ENCODE data around the gene BBS7. TPM values are rescaled to one million over a fixed set of nuclear protein-coding genes. Genes with fewer than 3 reads are reported as not detected.
A peak's percentile ranks its signal among the peaks of the same experiment; 100 is the strongest.

Gene BBS7
- total and polyA plus RNA-seq, 10 of the 15 experiments (the other 5 are each of a cell fraction or from before 2014, with no cell fraction given), result 5.2 to 15.2 (median 9.0) TPM

GRCh38 chr4:121788896-121789295 is 81.4 kb downstream of the BBS7 start (continued):
- no peak for TF ChIP-seq YBX1 (IDR thresholded peaks at IDR 0.05)
- TF ChIP-seq TCF3 (IDR thresholded peaks at IDR 0.05; ENCODE audit: borderline replicate concordance, insufficient read depth, low read depth, low read length), result no peak
- TF ChIP-seq SUPT20H (IDR thresholded peaks at IDR 0.05; ENCODE audit: borderline replicate concordance, control insufficient read depth, low read depth, low read length), result no peak
- no peak for TF ChIP-seq FOS (IDR thresholded peaks at IDR 0.05; ENCODE audit: borderline replicate concordance, extremely low read depth, insufficient read length)
- no peak for TF ChIP-seq JUND (IDR thresholded peaks at IDR 0.05; ENCODE audit: low read depth, low read length)
- TF ChIP-seq SIN3A (IDR thresholded peaks at IDR 0.05; ENCODE audit: low read depth, low read length), result no peak
- TF ChIP-seq, protein P1, sequence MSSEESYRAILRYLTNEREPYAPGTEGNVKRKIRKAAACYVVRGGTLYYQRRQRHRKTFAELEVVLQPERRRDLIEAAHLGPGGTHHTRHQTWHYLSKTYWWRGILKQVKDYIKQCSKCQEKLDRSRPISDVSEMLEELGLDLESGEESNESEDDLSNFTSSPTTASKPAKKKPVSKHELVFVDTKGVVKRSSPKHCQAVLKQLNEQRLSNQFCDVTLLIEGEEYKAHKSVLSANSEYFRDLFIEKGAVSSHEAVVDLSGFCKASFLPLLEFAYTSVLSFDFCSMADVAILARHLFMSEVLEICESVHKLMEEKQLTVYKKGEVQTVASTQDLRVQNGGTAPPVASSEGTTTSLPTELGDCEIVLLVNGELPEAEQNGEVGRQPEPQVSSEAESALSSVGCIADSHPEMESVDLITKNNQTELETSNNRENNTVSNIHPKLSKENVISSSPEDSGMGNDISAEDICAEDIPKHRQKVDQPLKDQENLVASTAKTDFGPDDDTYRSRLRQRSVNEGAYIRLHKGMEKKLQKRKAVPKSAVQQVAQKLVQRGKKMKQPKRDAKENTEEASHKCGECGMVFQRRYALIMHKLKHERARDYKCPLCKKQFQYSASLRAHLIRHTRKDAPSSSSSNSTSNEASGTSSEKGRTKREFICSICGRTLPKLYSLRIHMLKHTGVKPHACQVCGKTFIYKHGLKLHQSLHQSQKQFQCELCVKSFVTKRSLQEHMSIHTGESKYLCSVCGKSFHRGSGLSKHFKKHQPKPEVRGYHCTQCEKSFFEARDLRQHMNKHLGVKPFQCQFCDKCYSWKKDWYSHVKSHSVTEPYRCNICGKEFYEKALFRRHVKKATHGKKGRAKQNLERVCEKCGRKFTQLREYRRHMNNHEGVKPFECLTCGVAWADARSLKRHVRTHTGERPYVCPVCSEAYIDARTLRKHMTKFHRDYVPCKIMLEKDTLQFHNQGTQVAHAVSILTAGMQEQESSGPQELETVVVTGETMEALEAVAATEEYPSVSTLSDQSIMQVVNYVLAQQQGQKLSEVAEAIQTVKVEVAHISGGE (CRISPR knock-in tag; IDR thresholded peaks at IDR 0.05), result no peak
- no peak for TF ChIP-seq ZNF622 (IDR thresholded peaks at IDR 0.05)
- no peak for TF ChIP-seq MXI1 (IDR thresholded peaks at IDR 0.05; ENCODE audit: low read depth, low read length)
- TF ChIP-seq SREBF2 (IDR thresholded peaks at IDR 0.05; ENCODE audit: low read length), result no peak
- TF ChIP-seq MTA2 (IDR thresholded peaks at IDR 0.05; ENCODE audit: low read depth), result no peak
- no peak for TF ChIP-seq KDM1A (IDR thresholded peaks at IDR 0.05; ENCODE audit: borderline replicate concordance)
- TF ChIP-seq FOXM1 (IDR thresholded peaks at IDR 0.05; ENCODE audit: low read depth, low read length), result peak; percentile 24; the same call in 1 of the 2 replicates
- no peak for TF ChIP-seq TARDBP (IDR thresholded peaks at IDR 0.05; ENCODE audit: borderline replicate concordance)
- no peak for TF ChIP-seq MYB (IDR thresholded peaks at IDR 0.05; ENCODE audit: borderline replicate concordance, low read depth, low read length)
- TF ChIP-seq BHLHE40 (IDR thresholded peaks at IDR 0.05; ENCODE audit: borderline replicate concordance in 1 of 2, low read depth in 2 of 2, low read length in 1 of 2), result no peak
- no peak for TF ChIP-seq IRF3 (IDR thresholded peaks at IDR 0.05)
- no peak for TF ChIP-seq RBBP5 (conservative IDR thresholded peaks at IDR 0.05)
- TF ChIP-seq ZSCAN29 (IDR thresholded peaks at IDR 0.05), result no peak
- no peak for TF ChIP-seq CEBPZ (IDR thresholded peaks at IDR 0.05; ENCODE audit: low read depth, low read length)
- no peak for TF ChIP-seq TCF7 (IDR thresholded peaks at IDR 0.05; ENCODE audit: borderline replicate concordance)
- no peak for TF ChIP-seq SMARCA5 (IDR thresholded peaks at IDR 0.05)
- TF ChIP-seq CEBPB (IDR thresholded peaks at IDR 0.05; ENCODE audit: borderline replicate concordance in 1 of 2, low read depth in 2 of 2, low read length in 2 of 2), result no peak
- TF ChIP-seq, protein P2, sequence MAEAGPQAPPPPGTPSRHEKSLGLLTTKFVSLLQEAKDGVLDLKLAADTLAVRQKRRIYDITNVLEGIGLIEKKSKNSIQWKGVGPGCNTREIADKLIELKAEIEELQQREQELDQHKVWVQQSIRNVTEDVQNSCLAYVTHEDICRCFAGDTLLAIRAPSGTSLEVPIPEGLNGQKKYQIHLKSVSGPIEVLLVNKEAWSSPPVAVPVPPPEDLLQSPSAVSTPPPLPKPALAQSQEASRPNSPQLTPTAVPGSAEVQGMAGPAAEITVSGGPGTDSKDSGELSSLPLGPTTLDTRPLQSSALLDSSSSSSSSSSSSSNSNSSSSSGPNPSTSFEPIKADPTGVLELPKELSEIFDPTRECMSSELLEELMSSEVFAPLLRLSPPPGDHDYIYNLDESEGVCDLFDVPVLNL (IDR thresholded peaks at IDR 0.05; ENCODE audit: low read depth, low read length), result no peak
- 0 out of 2 replicates have a peak, but pooled peaks have one; percentile 30 for TF ChIP-seq DPF2 (IDR thresholded peaks at IDR 0.05)
